HG03175 (cell line): Measurements from ENCODE around the gene CRLF3.
"Not testable (repeated sequence)": the region's sequence is repeated elsewhere in the genome, so short reads cannot be mapped to it uniquely, and the experiment has no call there.

Experiments
- ATAC-seq: cut with Tn5 transposase; IDR thresholded peaks from one replicate; pipeline ENCODE4 v1.9.1; 2021; ENCODE audit warnings: mild to moderate bottlenecking, moderate library complexity; ENCODE audit not compliant: unreplicated experiment

The CRLF3 gene

GRCh38 chr17:30816165-30816564 is 8.3 kb downstream of the CRLF3 start:
- no peak for ATAC-seq

GRCh38 chr17:30814860-30815259 is 9.6 kb downstream of the CRLF3 start:
- ATAC-seq: not testable (repeated sequence)

- ATAC-seq: not testable (repeated sequence)
These were observed 10.3 kb downstream of the CRLF3 start for GRCh38 chr17:30814236-30814635.

GRCh38 chr17:30812218-30813177 is 12.0 kb downstream of the CRLF3 start:
- ATAC-seq: no peak

- ATAC-seq: no peak
These were observed 14.6 kb downstream of the CRLF3 start for GRCh38 chr17:30809867-30810266.

- ATAC-seq: peak; percentile 87
These were observed 15.7 kb downstream of the CRLF3 start for GRCh38 chr17:30808785-30809286.

- no peak for ATAC-seq
These were observed 16.6 kb downstream of the CRLF3 start for GRCh38 chr17:30807896-30808295.

- ATAC-seq: no peak
These were observed 18.5 kb downstream of the CRLF3 start for GRCh38 chr17:30805944-30806456.

- no peak for ATAC-seq
These were observed 22.8 kb downstream of the CRLF3 start for GRCh38 chr17:30801671-30802070.

- ATAC-seq: no peak
These were observed 28.5 kb downstream of the CRLF3 start for GRCh38 chr17:30796016-30796415.

GRCh38 chr17:30794372-30794771 is 30.1 kb downstream of the CRLF3 start:
- no peak for ATAC-seq

GRCh38 chr17:30793282-30793977 is 31.1 kb downstream of the CRLF3 start:
- ATAC-seq: no peak

GRCh38 chr17:30790279-30790678 is 34.2 kb downstream of the CRLF3 start:
- ATAC-seq: no peak

- ATAC-seq: no peak
These were observed 35.6 kb downstream of the CRLF3 start for GRCh38 chr17:30788918-30789317.

GRCh38 chr17:30782206-30782605 is 42.3 kb downstream of the CRLF3 start:
- no peak for ATAC-seq

- no peak for ATAC-seq
These were observed 44.1 kb downstream of the CRLF3 start for GRCh38 chr17:30780343-30780742.

GRCh38 chr17:30768771-30769170 is 55.7 kb downstream of the CRLF3 start:
- ATAC-seq: not testable (repeated sequence)

GRCh38 chr17:30767641-30768404 is 56.7 kb downstream of the CRLF3 start:
- not testable (repeated sequence) for ATAC-seq

- no peak for ATAC-seq
These were observed 63.4 kb downstream of the CRLF3 start for GRCh38 chr17:30761060-30761459.

GRCh38 chr17:30753291-30753690 is 71.2 kb downstream of the CRLF3 start:
- not testable (repeated sequence) for ATAC-seq

GRCh38 chr17:30750982-30751381 is 73.5 kb downstream of the CRLF3 start:
- not testable (repeated sequence) for ATAC-seq
